Muscle layer of duodenum (tissue), 2 donors: ENCODE measurements around the gene TEFM.
A peak's percentile ranks its signal among the peaks of the same experiment; 100 is the strongest.

ENCODE experiments used
- H3K27ac ChIP-seq: one replicate; pipeline ENCODE4 v1.7.0; 2013; ENCODE audit warnings: mild to moderate bottlenecking, low read length
- H3K27me3 ChIP-seq: one replicate; pipeline ENCODE4 v1.7.0; 2013; ENCODE audit warnings: low read depth, mild to moderate bottlenecking, control low read depth, low read length
- H3K36me3 ChIP-seq, 2 donors: one replicate each; pipeline ENCODE4 v1.7.0; 2013; ENCODE audit warnings: low read length in 2 of 2, control low read depth in 1 of 2, mild to moderate bottlenecking in 1 of 2; ENCODE audit not compliant: insufficient read depth in 2 of 2, control insufficient read depth in 1 of 2
- H3K4me1 ChIP-seq, 2 donors: one replicate each; pipeline ENCODE4 v1.7.0; 2013; ENCODE audit warnings: low read length in 2 of 2, mild to moderate bottlenecking in 2 of 2, control low read depth in 1 of 2, moderate library complexity in 1 of 2; ENCODE audit not compliant: insufficient read depth in 2 of 2, control insufficient read depth in 1 of 2
- H3K4me3 ChIP-seq, 2 donors: one replicate each; pipeline ENCODE4 v1.7.0; 2013; ENCODE audit warnings: low read length in 2 of 2, low read depth in 1 of 2, mild to moderate bottlenecking in 1 of 2
- H3K9me3 ChIP-seq, 2 donors: one replicate each; pipeline ENCODE4 v1.7.0; 2013; ENCODE audit warnings: low read length in 2 of 2, control low read depth in 1 of 2, mild to moderate bottlenecking in 1 of 2; ENCODE audit not compliant: control insufficient read depth in 1 of 2
- donor health status: healthy.

TEFM gene, protein sequence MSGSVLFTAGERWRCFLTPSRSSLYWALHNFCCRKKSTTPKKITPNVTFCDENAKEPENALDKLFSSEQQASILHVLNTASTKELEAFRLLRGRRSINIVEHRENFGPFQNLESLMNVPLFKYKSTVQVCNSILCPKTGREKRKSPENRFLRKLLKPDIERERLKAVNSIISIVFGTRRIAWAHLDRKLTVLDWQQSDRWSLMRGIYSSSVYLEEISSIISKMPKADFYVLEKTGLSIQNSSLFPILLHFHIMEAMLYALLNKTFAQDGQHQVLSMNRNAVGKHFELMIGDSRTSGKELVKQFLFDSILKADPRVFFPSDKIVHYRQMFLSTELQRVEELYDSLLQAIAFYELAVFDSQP

DNA sequence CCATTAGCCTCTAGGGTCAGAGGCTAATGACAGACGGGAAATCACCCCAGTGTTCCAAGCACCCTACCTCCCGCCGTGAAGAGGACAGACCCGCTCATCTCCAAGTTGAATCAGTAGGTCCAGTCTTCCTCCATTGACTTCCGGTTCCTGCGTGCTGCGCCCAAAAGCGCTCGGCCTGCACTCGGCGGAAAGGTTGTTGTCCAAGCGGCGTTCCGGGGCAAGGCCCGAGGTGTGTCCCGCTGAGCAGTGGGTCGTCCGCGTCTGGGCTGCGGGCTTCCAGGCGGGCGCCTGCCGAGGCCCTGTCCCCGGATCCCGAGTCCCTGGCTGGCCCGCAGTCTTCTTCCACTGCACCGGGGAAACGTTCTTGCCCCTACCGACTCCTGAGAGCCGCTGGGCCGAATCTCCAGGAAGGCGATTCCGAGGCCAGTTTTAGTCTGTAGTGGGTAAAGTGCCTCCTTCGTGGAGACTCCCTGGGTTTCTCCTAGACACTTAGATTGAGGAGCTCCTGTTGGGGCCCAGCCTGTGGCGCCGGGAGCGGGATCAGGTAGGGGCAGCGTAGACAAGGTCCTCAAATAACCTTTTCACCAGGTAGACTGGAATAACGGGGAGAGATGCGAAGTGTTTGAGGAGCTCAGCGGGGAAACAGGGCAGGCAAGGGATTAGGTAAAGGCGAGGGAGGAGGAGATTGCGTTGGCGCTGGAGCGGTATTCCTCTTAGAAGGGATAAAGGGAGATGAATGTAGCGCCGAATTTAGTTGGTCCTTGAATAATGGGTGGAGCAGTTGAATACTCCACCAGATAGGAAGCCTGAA is at the start of gene TEFM:
TEFM (minus strand) TSS at position 138 of the 811 bp plus-strand sequence; CDS start at position 98, 40 bp downstream.
- no peaks in the 10 kb centered on the region for H3K9me3 ChIP-seq
- peak within 1 kb of the TSS; percentile 88 to 98 for H3K4me3 ChIP-seq
- H3K27me3 ChIP-seq, result no peaks in the 10 kb centered on the region
- H3K36me3 ChIP-seq, result peaks cover 6 to 16% of the 10 kb centered on the region in 2 donors
- peaks cover 0 to 14% of the 10 kb centered on the region in 2 donors for H3K4me1 ChIP-seq
- peak within 1 kb of the TSS; percentile 82 for H3K27ac ChIP-seq

- no peak overlapping the region for H3K4me3 ChIP-seq
- no peaks in the 10 kb centered on the region for H3K9me3 ChIP-seq
- H3K4me1 ChIP-seq, result peaks cover 7 to 10% of the 10 kb centered on the region in 2 donors
- no peaks in the 10 kb centered on the region for H3K27me3 ChIP-seq
- H3K27ac ChIP-seq, result peak overlapping the region; percentile 40
- no peaks in the 10 kb centered on the region for H3K36me3 ChIP-seq
These were observed 48.2 kb upstream of the TEFM start for GRCh38 chr17:30954046-30954830.

- Histone ChIP-seq H3K9me3 (no peaks in the 10 kb centered on the region), H3K4me3 (no peak overlapping the region), H3K27me3 (no peaks in the 10 kb centered on the region), H3K4me1 (peaks cover 7 to 10% of the 10 kb centered on the region in 2 donors), H3K27ac (peak overlapping the region; percentile 9), H3K36me3 (no peaks in the 10 kb centered on the region)
These were observed 46.8 kb upstream of the TEFM start for GRCh38 chr17:30952638-30953393.

DNA sequence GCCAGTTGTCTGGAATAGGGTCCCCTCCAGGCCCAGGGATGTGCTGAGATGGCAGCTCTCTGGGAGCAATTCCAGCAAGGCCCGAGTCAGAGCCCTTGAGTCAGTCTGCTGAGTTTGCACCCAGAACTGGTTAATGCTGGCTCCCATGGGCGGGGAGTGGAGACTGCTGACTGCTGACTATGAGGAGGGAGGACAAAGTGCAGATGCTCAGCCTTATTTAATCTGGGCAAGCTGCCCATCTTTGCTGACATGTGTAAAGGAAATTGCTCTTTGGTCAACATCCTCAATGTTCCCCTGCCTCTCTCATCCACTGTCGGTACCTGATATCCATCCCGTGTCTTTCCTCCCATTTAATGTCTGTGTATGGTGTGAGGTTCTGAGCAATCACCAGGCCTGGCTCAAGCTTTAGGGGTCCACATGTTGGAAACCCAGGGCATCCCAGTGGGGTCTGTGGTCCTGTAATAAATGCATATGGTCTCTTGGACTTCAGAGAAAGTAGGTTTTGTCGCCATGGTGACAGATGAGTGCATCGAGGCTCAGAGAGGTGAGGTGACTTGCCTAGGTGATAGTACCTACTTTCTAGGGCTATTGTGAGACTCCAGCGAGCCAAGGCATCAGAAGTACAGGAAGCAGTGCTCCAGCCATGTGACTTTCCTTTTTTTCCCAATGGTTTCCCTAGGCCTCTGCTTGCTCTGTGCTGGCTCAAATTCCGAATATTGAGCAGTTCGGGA is 44.8 kb upstream of the TEFM start:
- Histone ChIP-seq H3K9me3 (no peaks in the 10 kb centered on the region), H3K4me3 (no peak overlapping the region), H3K27me3 (no peaks in the 10 kb centered on the region), H3K4me1 (peaks cover 0 to 10% of the 10 kb centered on the region in 2 donors), H3K36me3 (no peaks in the 10 kb centered on the region), H3K27ac (peak overlapping the region; percentile 42)

DNA sequence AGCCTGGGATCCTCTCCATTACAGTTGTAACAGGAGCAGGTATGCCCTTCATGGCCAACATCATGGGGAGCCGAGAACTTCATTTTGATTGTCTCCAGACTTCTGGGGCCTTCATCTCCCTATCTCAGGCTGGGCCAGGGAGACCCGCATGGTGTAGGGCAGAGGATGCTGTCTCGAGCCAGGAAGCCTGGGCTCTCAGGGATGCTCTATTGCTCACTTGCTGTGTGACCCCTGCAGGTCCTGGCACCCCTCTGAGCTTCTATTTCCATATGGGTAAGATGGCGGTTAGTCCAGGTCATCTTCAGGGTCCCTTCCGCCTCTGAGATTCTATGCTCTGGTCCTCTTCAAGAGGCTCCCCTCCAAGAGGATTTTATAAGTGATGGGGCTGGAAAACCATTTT is 44.2 kb upstream of the TEFM start:
- H3K27me3 ChIP-seq, result no peaks in the 10 kb centered on the region
- no peaks in the 10 kb centered on the region for H3K36me3 ChIP-seq
- peaks cover 0 to 10% of the 10 kb centered on the region in 2 donors for H3K4me1 ChIP-seq
- H3K27ac ChIP-seq, result peak overlapping the region; percentile 42
- no peaks in the 10 kb centered on the region for H3K9me3 ChIP-seq
- no peak overlapping the region for H3K4me3 ChIP-seq

GRCh38 chr17:30947796-30948195 is 41.8 kb upstream of the TEFM start:
- Histone ChIP-seq H3K27ac (no peak overlapping the region), H3K9me3 (no peaks in the 10 kb centered on the region), H3K4me3 (no peak overlapping the region), H3K4me1 (peaks cover 0 to 10% of the 10 kb centered on the region in 2 donors), H3K36me3 (no peaks in the 10 kb centered on the region), H3K27me3 (no peaks in the 10 kb centered on the region)

- Histone ChIP-seq H3K4me3 (no peak overlapping the region), H3K4me1 (no peaks in the 10 kb centered on the region), H3K9me3 (no peaks in the 10 kb centered on the region), H3K36me3 (no peaks in the 10 kb centered on the region), H3K27ac (no peak overlapping the region), H3K27me3 (no peaks in the 10 kb centered on the region)
These were observed 36.5 kb upstream of the TEFM start for GRCh38 chr17:30942308-30943079.

DNA sequence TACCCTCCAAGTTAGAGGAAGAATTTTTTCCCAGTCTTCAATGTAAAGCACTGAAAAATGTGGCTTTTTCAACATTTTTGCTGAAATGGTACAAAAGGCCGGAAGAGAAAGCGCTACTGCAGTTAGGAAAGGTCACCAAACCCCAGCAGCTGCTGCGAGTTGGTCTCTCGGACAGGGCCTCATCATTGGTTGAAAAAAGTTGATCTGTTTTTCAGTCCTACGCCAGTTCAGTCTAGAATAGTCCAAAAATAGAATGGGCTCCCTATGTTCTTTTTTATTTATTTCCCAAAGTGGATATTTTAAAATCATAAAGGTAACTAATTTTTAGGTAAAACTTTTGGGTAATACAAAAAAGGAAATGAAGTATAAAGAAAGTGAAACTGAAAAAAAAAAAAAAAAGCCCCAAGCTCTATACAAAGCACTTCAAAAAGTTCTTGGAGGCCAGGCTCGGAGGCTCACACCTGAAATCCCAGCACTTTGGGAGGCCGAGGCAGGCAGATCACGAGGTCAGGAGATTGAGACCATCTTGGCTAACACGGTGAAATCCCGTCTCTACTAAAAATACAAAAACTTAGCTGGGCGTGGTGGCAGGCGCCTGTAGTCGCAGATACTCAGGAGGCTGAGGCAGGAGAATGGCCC is 33.1 kb upstream of the TEFM start:
- Histone ChIP-seq H3K36me3 (no peaks in the 10 kb centered on the region), H3K9me3 (no peaks in the 10 kb centered on the region), H3K27ac (no peak overlapping the region), H3K4me3 (no peak overlapping the region), H3K4me1 (no peaks in the 10 kb centered on the region), H3K27me3 (no peaks in the 10 kb centered on the region)

- Histone ChIP-seq H3K4me3 (no peak overlapping the region), H3K9me3 (no peaks in the 10 kb centered on the region), H3K4me1 (no peaks in the 10 kb centered on the region), H3K36me3 (no peaks in the 10 kb centered on the region), H3K27me3 (no peaks in the 10 kb centered on the region), H3K27ac (no peak overlapping the region)
These were observed 27.9 kb upstream of the TEFM start for GRCh38 chr17:30933966-30934365.
